HG02870 (cell line): ENCODE data around the gene RBM44.
A peak's percentile ranks its signal among the peaks of the same experiment; 100 is the strongest.
"Not testable (repeated sequence)": the region's sequence is repeated elsewhere in the genome, so short reads cannot be mapped to it uniquely, and the experiment has no call there.

Experiments used
- ATAC-seq: cut with Tn5 transposase; IDR thresholded peaks from one replicate; pipeline ENCODE4 v1.9.1; 2021; ENCODE audit warnings: mild to moderate bottlenecking, moderate library complexity; ENCODE audit not compliant: unreplicated experiment

RBM44 gene

GRCh38 chr2:237774811-237775553 is 23.6 kb upstream of the RBM44 start:
- no peak for ATAC-seq

- no peak for ATAC-seq
These were observed 19.1 kb upstream of the RBM44 start for GRCh38 chr2:237779521-237779920.

DNA sequence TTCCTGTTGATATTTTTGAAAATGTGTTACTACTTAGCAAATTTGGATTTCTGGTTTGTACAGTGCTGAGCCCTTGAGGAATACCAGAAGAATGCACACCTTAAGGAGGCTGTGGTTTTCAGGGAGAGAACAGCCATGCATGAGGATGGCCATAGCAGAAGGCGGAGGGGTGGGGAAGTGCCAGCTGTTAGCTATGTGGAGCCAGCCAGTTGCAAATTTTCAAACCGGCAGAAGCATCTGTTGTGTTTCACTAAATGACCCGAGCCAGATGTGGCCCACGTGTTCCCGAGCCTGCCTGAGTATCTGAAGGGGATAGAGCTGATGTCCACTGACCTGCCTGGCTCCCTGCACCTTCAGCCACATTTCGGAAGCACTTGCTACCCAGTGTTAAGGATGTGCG is 16.4 kb upstream of the RBM44 start:
- ATAC-seq = no peak

DNA sequence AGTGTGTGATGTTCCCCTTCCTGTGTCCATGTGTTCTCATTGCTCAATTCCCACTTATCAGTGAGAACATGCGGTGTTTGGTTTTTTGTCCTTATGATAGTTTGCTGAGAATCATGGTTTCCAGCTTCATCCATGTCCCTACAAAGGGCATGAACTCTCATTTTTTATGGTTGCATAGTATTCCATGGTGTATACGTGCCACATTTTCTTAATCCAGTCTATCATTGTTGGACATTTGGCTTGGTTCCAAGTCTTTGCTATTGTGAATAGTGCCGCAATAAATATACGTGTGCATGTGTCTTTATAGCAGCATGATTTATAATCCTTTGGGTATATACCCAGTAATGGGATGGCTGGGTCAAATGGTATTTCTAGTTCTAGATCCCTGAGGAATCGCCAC is 14.9 kb upstream of the RBM44 start:
- not testable (repeated sequence) for ATAC-seq

- ATAC-seq = no peak
These were observed 11.6 kb upstream of the RBM44 start for GRCh38 chr2:237786936-237787335.

- no peak for ATAC-seq
These were observed 8.2 kb upstream of the RBM44 start for GRCh38 chr2:237790353-237790752.

DNA sequence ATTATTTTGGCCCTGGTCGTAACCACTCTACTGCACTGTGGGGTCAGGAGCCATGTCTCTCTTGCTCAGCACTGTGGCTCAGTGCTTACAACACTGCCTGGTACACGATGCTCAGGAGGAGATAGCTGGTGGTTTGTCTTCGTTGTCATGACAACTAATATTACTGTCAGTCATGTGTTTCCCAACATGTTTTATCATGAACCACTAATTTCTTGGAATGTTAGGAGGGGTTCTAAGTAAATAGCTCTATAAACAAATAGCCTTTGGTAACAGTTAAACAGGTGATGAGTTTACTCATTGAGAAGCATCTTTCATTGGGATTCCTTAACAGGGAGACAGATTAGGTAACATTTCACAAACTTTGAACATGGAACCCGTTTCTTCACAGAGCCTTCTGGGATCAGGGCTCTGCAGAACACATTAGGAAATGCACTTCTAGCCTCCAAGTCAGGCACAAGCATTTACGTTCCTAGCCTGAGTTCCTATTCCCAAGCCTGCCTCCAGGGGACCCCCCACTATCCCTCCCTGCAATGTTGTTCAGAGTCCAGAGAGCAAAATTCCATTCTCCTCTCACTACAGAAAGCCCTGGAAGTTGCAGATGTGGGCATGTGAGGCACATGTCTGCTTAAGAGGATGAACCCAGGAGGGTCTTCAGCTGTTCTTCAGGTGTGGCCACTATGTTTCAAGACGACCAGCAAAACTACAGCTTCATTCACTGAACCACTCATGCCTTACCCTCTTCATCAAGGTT is 6.4 kb upstream of the RBM44 start:
- ATAC-seq = no peak

DNA sequence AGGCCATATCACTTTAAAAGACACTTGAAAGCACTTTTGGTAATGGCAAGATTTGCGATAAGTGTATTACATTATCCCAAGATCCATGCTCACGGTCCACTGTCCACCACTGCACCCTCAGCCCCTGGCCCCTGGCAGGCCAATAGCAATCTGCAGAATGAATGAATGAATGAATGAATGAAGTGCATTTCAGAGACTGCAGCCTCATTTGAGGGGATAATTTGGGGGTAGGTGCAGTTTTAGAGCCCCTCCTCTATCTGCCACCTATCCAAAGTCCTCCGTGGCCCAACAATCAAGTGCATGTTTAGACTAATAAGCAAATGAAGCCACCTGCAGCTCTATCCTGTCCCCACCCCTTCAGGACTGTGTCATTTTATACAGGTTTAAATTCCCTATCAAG is 1.3 kb upstream of the RBM44 start:
- no peak for ATAC-seq

GRCh38 chr2:237799060-237799428 is 465 bp downstream of the RBM44 start:
- no peak for ATAC-seq

DNA sequence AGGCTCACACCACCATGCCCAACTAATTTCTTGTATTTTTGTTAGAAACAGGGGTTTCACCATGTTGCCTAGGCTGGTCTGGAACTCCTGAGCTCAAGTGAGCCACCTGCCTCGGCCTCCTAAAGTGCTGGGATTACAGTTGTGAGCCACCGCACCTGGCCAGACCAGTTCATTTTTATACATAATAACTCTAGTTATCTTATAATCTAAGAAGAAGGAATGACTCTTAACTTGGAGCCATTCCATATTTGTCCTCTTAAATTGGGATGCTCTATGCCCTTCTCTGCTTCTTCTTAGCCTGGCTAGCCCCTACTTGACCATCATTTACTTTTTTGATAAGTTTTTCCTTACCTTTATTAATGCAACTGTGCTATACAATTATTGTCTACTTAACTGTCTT is 2.9 kb downstream of the RBM44 start:
- ATAC-seq = no peak

- no peak for ATAC-seq
These were observed 7.8 kb downstream of the RBM44 start for GRCh38 chr2:237806334-237806733.

GRCh38 chr2:237815637-237816036 is 17.1 kb downstream of the RBM44 start:
- peak; percentile 63 for ATAC-seq

DNA sequence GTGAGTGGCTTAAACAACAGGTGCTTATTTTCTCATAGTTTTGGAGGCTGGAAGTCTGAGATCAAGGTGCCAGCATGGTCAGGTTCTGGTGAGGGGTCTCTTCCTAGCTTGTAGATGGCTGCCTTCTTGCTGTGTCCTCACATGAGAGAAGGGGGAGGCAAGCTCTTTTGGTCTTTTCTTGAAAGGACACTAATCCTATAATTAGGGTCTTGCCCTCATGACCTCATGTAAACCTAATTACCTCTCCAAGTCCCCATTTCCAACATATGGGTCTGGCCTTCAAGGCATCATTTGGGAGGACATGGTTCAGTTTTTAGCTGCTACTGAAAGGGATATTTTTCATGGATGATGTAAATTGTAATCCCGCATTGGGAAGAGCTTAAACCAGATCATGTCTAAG is 18.0 kb downstream of the RBM44 start:
- ATAC-seq = no peak

DNA sequence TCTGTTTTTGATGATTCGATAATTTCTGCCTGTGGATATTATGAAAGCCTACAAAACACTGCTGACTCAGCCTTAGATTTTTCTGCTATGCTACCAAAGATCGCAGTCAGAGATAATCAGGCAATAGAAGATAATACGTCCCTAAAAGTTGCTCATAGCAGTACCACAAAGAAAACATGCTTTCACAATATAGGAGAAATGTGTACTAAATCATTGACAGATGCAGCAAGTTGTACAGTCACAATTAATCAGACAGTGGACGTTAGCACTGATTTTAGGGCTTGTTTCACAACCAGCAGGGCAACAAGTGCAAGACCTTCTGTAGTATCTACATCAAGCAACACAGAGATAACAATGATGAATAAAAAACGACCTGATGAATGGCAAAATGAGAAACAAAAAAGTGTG is 19.5 kb downstream of the RBM44 start:
- no peak for ATAC-seq

- no peak for ATAC-seq
These were observed 20.7 kb downstream of the RBM44 start for GRCh38 chr2:237819231-237819630.

- ATAC-seq = no peak
These were observed 21.8 kb downstream of the RBM44 start for GRCh38 chr2:237820421-237820820.

- no peak for ATAC-seq
These were observed 25.0 kb downstream of the RBM44 start for GRCh38 chr2:237823544-237823943.

- ATAC-seq = no peak
These were observed 25.5 kb downstream of the RBM44 start for GRCh38 chr2:237824085-237824484.

GRCh38 chr2:237827421-237827987 is 28.9 kb downstream of the RBM44 start:
- ATAC-seq = no peak

DNA sequence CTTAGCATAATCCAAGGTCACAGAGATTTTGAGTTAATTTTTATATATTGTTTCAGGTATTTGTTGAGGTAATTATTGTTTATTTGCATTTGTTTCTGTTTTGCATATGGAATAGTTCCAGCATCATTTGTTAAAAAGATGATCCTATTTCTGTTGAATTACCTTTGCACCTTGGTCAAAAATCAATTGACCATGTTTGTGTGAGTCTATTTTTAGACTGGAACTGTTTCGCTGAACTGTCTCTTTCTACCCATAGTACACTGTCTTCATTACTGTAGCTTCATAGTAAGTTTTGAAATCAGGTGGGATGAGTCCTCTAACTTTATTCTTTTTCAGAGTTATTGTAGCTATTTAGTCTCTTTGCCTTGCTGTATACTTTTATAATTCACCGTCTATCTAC is 31.9 kb downstream of the RBM44 start:
- no peak for ATAC-seq

DNA sequence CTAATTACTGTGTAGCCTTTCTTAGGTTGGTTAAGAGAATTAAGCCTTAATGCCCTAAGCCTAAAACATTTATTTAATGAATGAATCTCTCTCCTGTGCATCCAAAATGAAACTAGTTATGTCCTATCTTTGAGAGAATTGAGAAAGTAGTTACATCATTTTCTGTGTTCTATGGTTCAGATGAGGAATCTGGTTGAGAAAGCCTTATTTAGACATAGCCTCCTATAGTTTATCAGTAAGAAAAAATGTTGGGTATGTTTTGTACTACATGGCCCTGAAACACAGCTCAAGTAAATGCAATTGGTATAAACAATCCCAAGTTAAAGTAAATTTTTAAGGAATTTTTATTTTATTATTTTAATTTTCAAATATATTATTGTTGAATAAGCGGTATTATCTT is 35.0 kb downstream of the RBM44 start:
- no peak for ATAC-seq

DNA sequence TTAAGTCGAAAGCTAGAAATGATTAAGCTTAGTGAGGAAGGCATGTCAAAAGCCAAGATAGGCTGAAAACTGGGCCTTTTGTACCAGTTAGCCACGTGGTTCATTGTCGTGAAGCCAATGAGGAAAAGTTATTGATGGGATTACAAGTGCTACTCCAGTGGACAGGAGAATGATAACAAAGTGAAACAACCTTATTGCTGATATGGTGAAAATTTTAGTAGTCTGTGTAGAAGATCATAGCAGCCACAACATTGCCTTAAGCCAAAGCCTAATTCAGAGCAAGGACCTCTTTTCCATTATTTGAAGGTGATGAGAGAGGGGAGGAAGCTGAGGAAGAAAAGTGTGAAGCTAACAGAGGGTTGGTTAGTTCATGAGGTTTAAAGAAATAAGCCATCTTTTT is 36.8 kb downstream of the RBM44 start:
- ATAC-seq = no peak
